Ammon's horn (tissue), 1 donor: ENCODE data around the gene LMF1.

Experiments
- DNase-seq: peaks from one replicate; pipeline ENCODE4 v3.0.0-alpha.2; 2016; ENCODE audit warnings: low spot score

Gene LMF1

DNA sequence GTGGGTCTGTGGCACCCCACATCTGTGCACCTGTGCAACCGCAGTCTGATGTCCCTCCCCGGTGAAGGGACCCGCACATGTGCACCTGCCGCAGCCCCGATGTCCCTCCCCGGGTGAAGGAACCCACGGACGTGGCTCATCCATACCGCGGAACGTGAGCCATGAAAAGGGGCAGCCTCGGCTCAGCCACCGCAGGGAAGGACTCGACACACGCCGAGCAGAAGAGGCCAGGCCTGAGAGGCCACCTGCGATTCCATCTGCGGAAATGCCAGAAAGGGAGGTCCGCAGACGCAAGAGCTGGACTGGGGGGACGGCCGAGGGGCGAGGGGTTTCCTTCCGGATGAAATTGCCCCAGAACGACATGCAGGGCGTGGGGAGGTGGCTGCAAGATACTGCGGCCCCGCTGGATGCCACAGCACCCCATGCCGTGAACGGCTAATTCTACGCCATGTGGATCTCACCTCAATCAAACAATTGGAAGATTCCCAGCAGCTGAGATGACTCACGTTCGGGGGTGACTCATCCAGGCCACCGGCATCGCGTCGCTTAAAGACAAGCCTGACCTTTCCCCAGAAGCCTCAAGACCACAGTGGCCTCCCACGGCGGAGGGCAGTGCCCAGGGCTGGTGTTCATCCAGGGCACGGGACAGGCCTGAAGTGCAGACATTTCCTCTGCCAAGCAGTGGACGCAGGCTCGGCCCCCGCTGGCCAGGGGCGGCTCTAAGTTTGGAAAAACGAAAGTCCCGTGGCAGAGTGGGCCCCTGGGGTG, 31.8 kb upstream of the LMF1 start:
- no peak for DNase-seq

GRCh38 chr16:1001096-1001495, 30.3 kb upstream of the LMF1 start:
- no peak for DNase-seq

DNA sequence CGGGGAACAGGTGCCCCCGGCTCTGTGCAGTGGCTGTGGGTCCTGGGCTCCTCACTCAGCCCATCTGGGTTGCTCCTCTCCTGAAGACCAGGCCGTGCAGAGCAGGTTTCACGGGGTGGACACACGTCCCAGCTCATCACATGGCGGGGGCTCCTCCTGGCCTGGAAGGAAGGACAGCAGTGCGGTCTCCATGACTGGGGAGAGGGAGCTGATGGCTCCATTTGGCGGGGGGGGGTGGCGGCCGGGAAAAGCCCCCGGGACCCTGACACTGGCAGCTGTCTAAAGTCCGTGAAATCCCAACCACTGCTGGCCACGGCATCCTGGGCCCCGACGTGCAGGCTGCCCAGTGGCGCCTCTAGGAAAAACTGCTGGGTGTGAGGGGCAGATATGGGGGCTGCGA, 29.8 kb upstream of the LMF1 start:
- no peak for DNase-seq

- no peak for DNase-seq
These were observed 28.9 kb upstream of the LMF1 start for GRCh38 chr16:999677-1000076.

DNA sequence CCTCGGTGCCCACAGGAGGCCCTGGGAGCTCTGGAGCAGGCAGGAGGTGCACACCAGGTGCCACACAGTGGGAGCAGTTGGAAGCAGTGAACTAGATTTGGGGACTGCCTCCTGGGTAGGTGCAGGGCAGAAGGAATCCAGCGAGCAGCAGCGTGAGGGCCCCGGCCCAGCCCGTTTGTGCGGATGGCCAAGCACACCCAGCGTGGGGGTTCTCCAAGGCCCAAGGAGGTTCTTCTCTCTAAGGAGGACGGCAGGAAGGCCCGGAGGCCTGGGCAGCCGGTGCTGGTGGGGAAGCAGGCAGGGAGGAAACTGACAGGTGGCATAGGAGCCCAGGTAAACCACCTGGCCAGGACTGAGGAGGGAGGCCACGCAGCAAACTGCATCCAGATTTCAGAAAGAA, 27.8 kb upstream of the LMF1 start:
- DNase-seq, result no peak

GRCh38 chr16:998211-998610, 27.4 kb upstream of the LMF1 start:
- no peak for DNase-seq

DNA sequence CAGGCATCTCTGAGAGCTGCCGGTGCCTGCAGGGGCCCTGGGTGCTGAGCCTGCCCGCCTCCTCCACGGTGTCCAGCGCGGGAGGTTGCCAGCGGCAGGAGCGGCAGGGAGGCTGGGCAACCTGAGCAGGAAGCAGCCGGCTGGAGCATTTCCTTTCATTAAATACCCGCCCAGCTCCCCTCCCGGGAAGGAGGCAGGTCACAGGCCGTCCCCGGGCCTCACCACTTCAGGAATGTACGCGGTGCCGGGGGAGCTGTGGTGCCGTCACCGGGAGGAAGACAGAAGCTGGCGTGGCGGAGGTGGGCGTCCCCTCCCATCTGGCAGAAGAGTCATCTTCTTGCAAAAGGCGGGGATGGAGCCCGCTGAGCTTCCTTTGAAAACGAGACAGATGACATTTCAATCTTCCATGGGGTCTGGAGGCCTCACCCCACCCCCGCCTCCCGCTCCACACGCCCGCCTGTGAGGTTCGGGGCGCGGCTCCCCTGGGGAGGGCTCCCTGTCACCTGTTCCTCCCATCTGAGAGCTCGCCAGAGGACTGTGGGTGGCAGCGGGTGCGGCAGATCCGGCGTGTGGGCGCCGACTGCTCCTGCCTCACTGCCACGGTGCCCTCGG, 26.8 kb upstream of the LMF1 start:
- no peak for DNase-seq

DNA sequence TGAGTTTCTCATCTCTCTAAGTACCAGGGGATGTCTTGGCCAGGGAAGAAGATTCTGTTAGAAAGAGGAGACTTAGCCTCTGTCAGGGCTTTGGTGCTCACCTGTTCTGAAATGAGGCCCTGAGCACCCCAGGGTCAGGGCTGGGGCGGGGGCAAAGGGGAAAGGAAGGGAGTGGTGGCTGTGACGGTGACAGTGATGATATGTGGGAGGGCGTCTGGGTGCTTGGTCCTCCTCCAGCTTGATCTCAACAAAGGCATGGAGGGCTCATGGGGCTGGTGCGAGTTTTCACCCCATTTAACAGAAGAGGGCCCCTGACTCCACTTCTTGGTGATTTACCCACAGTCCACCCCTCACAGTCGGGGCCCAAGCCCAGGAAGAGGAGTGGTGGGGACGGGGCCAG, 25.9 kb upstream of the LMF1 start:
- DNase-seq, result no peak

DNA sequence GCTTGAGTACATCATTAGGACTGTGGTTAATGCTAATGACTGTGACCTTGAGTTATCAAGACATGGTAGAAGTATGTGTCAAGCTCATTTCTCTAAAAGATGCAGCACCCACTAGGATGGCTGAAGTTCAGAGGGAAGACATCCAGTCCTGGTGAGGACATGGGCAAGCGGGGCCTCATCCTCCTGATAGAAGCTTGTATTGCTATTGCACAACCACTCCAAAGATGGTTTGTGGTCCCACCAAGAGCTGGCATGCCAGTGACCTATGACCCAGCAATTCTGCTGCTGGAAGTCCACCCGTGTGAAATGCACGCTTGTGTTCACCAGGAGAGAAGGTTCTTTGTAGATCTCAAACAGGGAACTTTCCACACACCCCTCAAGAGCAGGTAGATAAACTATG, 25.0 kb upstream of the LMF1 start:
- no peak for DNase-seq

- no peak for DNase-seq
These were observed 24.3 kb upstream of the LMF1 start for GRCh38 chr16:995087-995486.

GRCh38 chr16:993731-994130, 22.9 kb upstream of the LMF1 start:
- DNase-seq, result no peak

- DNase-seq, result no peak
These were observed 21.0 kb upstream of the LMF1 start for GRCh38 chr16:991773-992172.

DNA sequence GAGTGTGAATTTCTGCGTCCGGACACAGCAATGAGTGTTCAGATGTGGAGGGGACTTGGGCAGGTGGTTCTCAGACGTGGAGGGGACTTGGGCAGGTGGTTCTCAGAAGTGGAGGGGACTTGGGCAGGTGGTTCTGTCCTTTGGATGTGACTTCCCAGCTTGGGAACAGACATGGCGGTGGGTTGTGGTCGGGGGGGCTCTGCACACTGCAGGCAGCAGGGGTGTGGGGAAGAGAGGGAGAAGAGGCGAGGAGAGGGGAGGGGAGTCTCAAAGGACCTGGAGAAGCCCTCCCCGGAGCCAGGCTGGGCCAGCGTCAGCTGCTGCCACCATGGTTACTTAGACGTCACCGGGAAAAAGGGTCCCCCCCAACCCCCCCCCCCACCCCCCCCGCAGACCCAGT, 20.6 kb upstream of the LMF1 start:
- no peak for DNase-seq

DNA sequence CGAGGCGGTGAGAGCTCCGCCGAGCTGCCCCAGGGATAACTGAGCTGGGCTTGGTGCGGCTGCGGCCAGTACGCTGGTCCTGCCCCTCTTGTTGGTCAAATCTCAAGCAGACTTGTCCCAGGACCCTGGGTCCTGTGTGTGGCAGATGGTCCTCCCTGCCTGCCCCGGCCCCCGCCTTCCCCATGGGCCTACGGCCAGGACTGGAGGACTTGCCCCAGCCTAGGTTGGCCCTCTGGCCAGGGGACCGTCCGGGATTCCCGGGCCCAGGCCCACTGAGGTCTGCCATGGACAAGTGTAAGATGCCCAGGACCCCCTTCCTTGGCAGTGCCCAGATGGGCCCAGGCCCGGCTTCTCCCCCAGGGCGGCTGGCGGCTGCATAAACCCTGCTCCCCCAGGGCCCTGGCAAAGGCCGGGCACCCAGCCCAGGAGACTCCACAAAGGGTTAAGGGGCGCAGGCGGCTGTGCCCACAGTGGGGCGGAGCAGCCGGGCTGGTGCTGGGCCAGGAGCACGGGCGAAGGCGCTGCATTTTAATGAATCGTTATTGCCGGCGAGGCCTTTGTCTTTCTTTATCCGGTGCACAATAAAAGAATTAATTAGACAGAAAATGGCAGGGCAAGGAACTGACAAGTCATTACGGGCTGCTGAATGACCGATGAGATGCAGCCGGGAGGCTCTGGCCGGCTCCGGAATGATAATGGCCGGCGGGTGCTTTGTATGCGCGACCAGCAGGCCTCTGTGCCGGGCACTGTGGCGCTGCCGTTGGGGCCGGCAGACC, 19.9 kb upstream of the LMF1 start:
- DNase-seq, result peak; percentile 79

GRCh38 chr16:989354-989814, 18.6 kb upstream of the LMF1 start:
- no peak for DNase-seq

GRCh38 chr16:988471-989353, 17.9 kb upstream of the LMF1 start:
- no peak for DNase-seq

- DNase-seq, result peak; percentile 71
These were observed 17.1 kb upstream of the LMF1 start for GRCh38 chr16:987906-988305.

DNA sequence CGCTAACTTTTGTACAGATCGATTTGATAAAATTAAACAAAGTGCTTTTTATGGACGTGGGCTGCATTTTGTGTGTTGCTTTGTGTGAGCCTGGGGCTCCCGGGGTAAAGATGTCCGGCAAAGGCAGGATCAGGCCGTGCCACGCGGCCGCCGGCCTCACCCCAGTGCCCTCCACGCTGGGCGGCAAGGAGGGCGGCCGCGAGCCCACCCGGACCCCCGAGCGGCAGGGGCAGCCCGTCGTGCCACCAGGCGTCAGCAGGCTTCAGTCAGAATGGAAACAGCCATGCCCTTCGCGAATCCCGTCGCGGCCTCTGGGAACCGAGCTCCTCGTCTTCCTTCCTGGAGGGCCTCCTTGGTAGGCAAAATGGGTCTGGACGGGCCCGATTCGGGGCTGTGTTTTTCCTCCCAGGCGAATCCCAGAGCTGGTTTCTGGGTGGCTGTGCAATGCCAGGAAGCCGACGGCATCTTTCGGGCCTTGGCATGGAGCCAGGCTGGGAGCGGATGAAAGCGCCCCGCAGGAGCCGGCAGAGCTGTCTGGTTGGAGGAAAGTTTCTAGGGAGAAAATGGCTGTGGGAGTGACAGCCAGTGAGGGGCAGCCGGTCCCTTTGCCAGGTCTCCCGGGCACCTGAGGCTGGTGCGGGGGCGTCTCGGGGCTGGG, 16.3 kb upstream of the LMF1 start:
- no peak for DNase-seq

DNA sequence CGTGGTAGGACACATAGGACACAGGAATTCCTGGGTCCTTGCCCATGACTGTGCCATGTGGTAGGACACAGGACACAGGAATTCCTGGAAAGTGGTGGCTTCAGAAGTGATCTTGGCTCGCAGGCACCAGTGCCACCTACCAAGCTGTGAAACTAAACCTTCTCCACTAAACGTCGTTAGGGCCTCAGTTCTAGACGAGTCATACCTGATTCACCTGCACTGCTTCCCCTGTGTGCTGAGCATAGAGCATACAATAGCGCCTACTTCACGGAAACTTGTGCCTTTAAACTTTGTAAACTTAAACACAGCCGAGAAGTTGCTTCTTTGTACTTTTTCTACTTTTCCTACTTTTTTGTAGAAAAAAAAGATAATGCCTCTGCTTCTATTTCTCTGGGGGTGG, 15.6 kb upstream of the LMF1 start:
- DNase-seq, result no peak

GRCh38 chr16:985646-986400, 15.0 kb upstream of the LMF1 start:
- DNase-seq, result no peak
